ENCODE results near the gene TSPAN5. TPM values are rescaled to one million over a fixed set of nuclear protein-coding genes. Genes with fewer than 3 reads are reported as not detected.
"Not testable (repeated sequence)": the region's sequence is repeated elsewhere in the genome, so short reads cannot be mapped to it uniquely, and the experiment has no call there.

TSPAN5 gene
- total and polyA plus RNA-seq, 9 of the 15 experiments (the other 6 are each of a cell fraction or from before 2014, with no cell fraction given): 0.58 to 6.6 (median 0.73) TPM

GRCh38 chr4:98480535-98480934, 177.9 kb downstream of the TSPAN5 start:
- DNase-seq (ENCODE audit: extremely low read depth in 1 of 4, low spot score in 3 of 4) (no peak), FAIRE-seq (no peak), ATAC-seq (no peak)
- Histone ChIP-seq H3K9me1 (ENCODE audit: control insufficient read depth, insufficient read depth, low read length) (no peaks in the 10 kb centered on the region), H2AFZ (ENCODE audit: low read depth, low read length) (no peak overlapping the region), H3K36me3 (ENCODE audit: control insufficient read depth, insufficient read depth, low read length) (no peaks in the 10 kb centered on the region), H3K4me3 (no peak overlapping the region), H3K27me3 (ENCODE audit: control insufficient read depth in 2 of 2, insufficient read depth in 2 of 2, low read length in 2 of 2) (peaks cover 5 to 14% of the 10 kb centered on the region in 2 experiments; a peak in 4 of 5 replicates), H3K4me2 (ENCODE audit: insufficient read depth, low read length) (no peak overlapping the region), H3K9me3 (replicated peaks; ENCODE audit: control insufficient read depth, insufficient read depth, low read depth, low read length) (no peaks in the 10 kb centered on the region), H3K4me1 (replicated peaks in 1 of 2; ENCODE audit: control insufficient read depth in 2 of 2, insufficient read depth in 2 of 2, low read length in 2 of 2) (no peaks in the 10 kb centered on the region; a peak in 1 of 5 replicates), H3K9ac (ENCODE audit: insufficient read depth in 1 of 2, low read depth in 2 of 2, low read length in 2 of 2) (no peak overlapping the region; a peak in 1 of 4 replicates), H3K27ac (ENCODE audit: extremely low read depth, low read depth, low read length) (no peak overlapping the region), H3K79me2 (ENCODE audit: control insufficient read depth, insufficient read depth, low read length) (no peaks in the 10 kb centered on the region), H4K20me1 (replicated peaks; ENCODE audit: control insufficient read depth, insufficient read depth, low read length) (no peaks in the 10 kb centered on the region)
- WGBS (ENCODE audit: insufficient coverage, low coverage, missing lambda C conversion rate): 4% methylated on average over 5 of the region's 5 CpGs
- POLR2A ChIA-PET: interaction anchor here (0.6 kb wide), 1 partner anchor 57 kb away, joined by 3 read pairs; no protein-coding TSS in a partner anchor
- CTCF ChIA-PET (ENCODE audit: low intra/inter-chr PET ratio): no interaction called here
- no TSS peak for BruUV-seq (replicated peaks)
- no peak for TF ChIP-seq SNIP1 (IDR thresholded peaks at IDR 0.05; ENCODE audit: low read depth)
- TF ChIP-seq CBX2 (IDR thresholded peaks at IDR 0.05; ENCODE audit: insufficient read depth, low read length, poor library complexity, severe bottlenecking): no peak
- no peak for TF ChIP-seq CBX3 (IDR thresholded peaks at IDR 0.05; ENCODE audit: borderline replicate concordance in 1 of 2, low read length in 2 of 2)
- no peak for TF ChIP-seq NFYB (IDR thresholded peaks at IDR 0.05; ENCODE audit: extremely low read depth, insufficient read length)
- TF ChIP-seq THAP7 (CRISPR knock-in tag; IDR thresholded peaks at IDR 0.05): no peak
- TF ChIP-seq ZBTB34 (CRISPR knock-in tag; IDR thresholded peaks at IDR 0.05): no peak
- TF ChIP-seq EWSR1 (IDR thresholded peaks at IDR 0.05; ENCODE audit: borderline replicate concordance, low read depth, partially characterized antibody): no peak
- intact Hi-C loops (cut with micrococcal nuclease) (no loop called here), in situ Hi-C loops (cut with MboI) (no loop called here)

- H3K79me2 ChIP-seq (ENCODE audit: control insufficient read depth, insufficient read depth, low read length); H3K9me1 ChIP-seq (ENCODE audit: control insufficient read depth, insufficient read depth, low read length); DNase-seq (ENCODE audit: extremely low read depth in 1 of 4, low spot score in 3 of 4); H3K9me3 ChIP-seq (replicated peaks; ENCODE audit: control insufficient read depth, insufficient read depth, low read depth, low read length); H3K9ac ChIP-seq (ENCODE audit: insufficient read depth in 1 of 2, low read depth in 2 of 2, low read length in 2 of 2); H3K4me1 ChIP-seq (replicated peaks in 1 of 2; ENCODE audit: control insufficient read depth in 2 of 2, insufficient read depth in 2 of 2, low read length in 2 of 2); ATAC-seq; H3K4me3 ChIP-seq; intact Hi-C loops (cut with micrococcal nuclease); BruUV-seq (replicated peaks); H3K4me2 ChIP-seq (ENCODE audit: insufficient read depth, low read length); FAIRE-seq; H4K20me1 ChIP-seq (replicated peaks; ENCODE audit: control insufficient read depth, insufficient read depth, low read length); POLR2A ChIA-PET; H3K36me3 ChIP-seq (ENCODE audit: control insufficient read depth, insufficient read depth, low read length); in situ Hi-C loops (cut with MboI); H3K27ac ChIP-seq (ENCODE audit: extremely low read depth, low read depth, low read length); H2AFZ ChIP-seq (ENCODE audit: low read depth, low read length); CTCF ChIA-PET (ENCODE audit: low intra/inter-chr PET ratio): not testable (repeated sequence)
- H3K27me3 ChIP-seq (ENCODE audit: control insufficient read depth in 2 of 2, insufficient read depth in 2 of 2, low read length in 2 of 2): peaks cover 5 to 10% of the 10 kb centered on the region in 2 experiments; a peak in 4 of 5 replicates
- whole genome bisulfite sequencing (ENCODE audit: insufficient coverage, low coverage, missing lambda C conversion rate): 12% methylated on average over 2 of the region's 2 CpGs
Measured at GRCh38 chr4:98479590-98479989, 178.8 kb downstream of the TSPAN5 start.

All from K562 (cell line).